IPS DF 4.7 (cell line): ENCODE results near the gene ACTG2.
"Not testable (repeated sequence)": the region's sequence is repeated elsewhere in the genome, so short reads cannot be mapped to it uniquely, and the experiment has no call there.

ENCODE experiments used
- DNase-seq: peaks from one replicate; pipeline ENCODE4 v3.0.0-alpha.2; 2013; ENCODE audit warnings: low spot score; ENCODE audit errors: extremely low read depth

ACTG2 gene

GRCh38 chr2:73931531-73932500, 39.0 kb downstream of the ACTG2 start:
- no peak for DNase-seq

- DNase-seq: no peak
Observed at GRCh38 chr2:73933194-73933593, 40.4 kb downstream of the ACTG2 start.

DNA sequence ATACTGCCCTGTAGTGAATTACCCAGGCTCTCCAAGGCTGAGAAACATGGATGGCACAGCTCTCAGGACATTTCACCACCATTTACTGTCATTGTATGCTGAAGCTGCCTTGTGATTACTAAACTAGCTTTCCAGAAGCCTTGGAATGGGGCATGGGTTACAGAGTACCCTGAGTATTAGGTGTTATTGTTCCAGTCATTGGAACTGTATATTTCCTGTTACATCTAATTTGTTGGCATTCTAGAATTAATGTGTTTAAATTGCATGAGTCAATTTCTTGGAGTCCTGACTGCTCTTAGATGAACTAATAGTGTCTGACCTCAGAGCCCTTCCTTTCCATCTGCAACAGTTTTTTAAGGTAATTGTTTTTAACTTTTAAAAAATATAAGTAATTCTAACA, 42.8 kb downstream of the ACTG2 start:
- DNase-seq: no peak

GRCh38 chr2:73937103-73937885, 44.5 kb downstream of the ACTG2 start:
- no peak for DNase-seq

GRCh38 chr2:73937899-73938298, 45.1 kb downstream of the ACTG2 start:
- no peak for DNase-seq

GRCh38 chr2:73938718-73939352, 46.0 kb downstream of the ACTG2 start:
- no peak for DNase-seq

- no peak for DNase-seq
Observed at GRCh38 chr2:73939419-73939818, 46.6 kb downstream of the ACTG2 start.

GRCh38 chr2:73940066-73940465, 47.3 kb downstream of the ACTG2 start:
- DNase-seq: not testable (repeated sequence)

GRCh38 chr2:73942664-73943063, 49.9 kb downstream of the ACTG2 start:
- DNase-seq: no peak

GRCh38 chr2:73944714-73945113, 51.9 kb downstream of the ACTG2 start:
- no peak for DNase-seq

DNA sequence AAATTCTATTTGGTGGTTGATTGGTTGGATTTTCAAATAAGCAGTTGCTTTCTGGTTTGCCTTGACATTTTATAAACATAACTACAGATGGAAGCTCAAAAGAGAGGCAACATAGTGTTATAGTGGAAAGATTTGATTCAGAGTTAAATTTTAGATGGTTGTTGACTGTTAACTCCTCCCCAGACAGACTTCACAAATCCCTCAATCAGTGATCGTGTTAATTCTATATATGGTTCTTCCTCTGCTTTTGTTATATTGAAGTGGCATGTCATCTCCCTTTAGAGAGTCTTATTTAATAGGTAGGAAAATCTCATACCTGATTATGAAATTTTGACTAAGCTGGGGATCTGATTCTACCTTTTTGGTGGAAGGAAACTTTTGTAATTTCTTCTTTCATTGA, 53.4 kb downstream of the ACTG2 start:
- no peak for DNase-seq

- DNase-seq: no peak
Observed at GRCh38 chr2:73946666-73947065, 53.9 kb downstream of the ACTG2 start.

DNA sequence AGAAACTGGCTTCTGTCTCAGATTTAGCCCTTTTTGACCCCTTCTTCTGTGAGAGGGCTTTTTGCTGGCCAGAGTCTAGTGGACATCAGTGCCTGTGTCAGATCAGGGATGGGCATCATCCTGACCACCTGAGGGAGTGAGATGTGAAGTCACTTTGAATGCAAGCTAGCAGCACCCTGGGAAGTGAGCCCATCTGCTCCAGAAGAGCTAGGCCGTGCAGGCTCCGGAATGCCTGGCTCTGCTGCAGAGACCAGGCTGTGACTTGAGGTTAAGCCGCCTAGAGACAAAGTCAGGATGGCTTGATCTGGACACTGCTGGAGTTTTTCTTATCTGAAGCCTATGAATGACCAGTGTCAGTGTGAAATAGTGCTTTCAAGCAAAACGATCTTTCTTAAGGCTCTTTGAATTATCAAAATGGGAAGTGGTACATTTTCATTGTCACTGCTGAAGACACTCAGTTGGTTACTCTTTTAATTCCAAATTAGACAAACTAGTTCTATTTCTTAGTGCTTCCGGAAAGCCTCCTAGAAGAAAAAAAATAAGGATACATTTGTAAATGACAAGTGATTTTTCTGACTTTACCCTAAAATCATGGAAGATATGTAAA, 54.7 kb downstream of the ACTG2 start:
- DNase-seq: no peak

GRCh38 chr2:73949802-73950201, 57.0 kb downstream of the ACTG2 start:
- no peak for DNase-seq

DNA sequence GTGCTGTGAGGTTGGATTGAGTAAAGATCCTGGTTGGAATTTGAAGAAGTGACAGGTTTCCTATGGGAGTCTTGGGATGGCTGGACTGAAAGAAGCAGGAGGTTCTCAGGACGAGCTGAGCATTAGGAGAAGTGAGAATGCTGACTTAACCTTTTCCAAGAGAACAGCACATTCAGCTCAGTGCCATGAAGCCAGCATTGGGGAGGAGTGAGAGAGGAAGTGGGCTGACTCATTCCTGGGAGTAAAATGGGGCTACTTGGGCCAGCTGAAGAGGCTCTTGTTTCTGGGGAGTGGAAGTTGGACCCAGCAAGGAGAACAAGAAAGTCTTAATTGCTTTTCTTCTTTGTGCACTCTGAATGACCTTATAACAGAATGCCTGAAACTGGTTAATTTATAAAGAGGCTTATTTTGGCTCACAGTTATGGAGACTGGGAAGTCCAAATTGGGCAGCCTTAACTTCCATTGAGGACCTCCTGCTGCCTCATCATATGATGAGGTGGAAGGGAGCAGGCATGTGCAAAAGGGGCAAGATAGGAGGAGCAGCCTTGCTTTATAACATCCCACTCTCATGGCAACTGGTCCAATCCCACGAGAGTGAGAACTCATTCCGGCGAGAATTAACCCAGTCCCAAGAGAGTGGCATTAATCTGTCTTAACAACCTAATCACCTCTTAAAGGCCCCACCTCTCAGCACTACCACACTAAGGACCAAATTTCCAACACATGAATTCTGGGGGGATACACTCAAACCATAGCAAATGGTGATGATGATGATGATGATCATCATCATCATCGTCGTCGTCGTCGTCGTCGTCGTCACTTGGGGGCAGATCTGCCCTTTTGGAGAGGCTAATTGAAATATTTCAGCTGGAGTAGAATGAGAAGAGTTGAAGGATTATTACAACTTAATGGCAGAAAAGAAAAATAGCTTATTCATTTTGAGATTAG, 60.0 kb downstream of the ACTG2 start:
- DNase-seq: no peak

DNA sequence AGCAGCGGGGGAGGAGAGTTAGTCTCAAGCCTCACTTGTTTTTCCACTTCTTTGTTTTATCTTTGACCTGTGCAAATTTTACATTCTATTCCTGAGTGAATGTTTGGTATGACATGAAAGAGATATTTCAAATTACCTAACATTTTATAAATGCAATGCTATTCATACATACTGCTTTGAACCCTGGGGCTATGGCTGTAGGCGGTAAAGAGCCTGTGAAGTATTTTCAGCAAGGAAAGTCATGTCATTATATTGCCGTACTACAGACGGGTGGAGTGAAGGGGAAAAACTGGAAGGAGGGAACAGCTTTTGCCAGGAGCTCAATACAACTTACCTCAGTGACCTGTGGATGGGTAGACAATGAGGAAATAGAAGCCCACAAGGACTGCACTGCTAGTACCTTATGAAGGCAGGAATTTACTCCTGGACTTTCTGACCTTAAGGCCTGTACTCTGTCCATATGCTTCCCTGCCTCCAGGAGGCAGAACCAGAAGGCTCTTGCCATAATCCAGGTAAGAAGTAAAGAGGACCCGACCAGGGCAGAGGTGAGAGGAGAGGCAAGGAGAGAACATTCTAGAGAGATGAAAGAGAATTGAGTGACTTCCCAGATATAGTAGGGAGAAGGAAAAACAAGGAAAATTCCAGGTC, 63.5 kb downstream of the ACTG2 start:
- no peak for DNase-seq

- no peak for DNase-seq
Observed at GRCh38 chr2:73961274-73961673, 68.5 kb downstream of the ACTG2 start.

DNA sequence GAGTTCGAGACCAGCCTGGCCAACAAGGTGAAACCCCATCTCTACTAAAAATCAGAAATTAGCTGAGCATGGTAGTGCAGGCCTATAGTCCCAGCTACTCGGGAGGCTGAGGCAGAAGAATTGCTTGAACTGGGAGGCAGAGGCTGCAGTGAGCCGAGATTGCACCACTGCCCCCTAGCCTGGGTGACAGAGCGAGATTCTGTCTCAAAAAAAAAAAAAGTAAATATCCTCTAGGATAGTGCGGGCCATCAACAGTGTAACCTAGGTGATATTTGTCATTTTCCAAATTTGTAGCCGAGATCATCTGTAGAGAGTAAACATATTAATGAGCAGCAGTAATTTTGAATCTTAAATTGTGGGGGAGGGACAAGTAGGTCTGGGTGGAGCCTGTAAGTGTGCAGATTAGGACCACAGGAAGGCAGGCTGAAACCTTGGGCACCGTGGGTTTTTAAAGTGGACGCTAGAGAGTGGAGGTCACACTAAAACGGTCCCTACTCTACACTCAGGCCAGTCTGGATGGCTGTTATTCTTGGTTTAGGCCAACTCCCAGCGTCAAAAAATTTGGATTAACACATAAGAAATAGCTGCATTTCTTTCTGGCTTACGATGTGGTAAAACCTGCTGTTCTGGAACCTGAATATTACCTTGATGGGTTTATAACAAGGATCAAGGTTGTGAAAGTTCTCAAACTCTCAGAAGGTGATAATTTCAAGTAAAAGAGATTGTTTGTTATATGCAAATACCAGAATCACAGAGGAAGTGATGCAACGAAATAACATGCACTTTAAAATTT, 69.2 kb downstream of the ACTG2 start:
- no peak for DNase-seq

DNA sequence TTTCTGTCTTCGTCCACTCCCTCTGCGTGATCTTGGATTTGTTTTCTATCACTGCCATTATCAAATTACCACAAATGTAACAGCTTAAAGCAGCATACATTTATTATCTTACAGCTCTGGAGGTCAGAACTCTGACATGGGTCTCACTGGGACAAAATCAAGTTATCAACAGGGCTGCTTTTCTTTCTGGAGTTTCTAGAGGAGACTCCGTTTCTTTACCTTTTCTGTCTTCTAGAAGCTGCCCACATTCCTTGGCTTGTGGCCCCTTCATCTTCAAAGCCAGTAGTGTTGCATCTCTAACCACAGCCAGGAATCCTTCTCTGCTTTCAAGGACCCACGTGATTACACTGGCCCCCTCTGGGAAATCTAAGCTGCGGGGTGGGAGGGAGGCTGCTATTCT, 70.0 kb downstream of the ACTG2 start:
- DNase-seq: no peak
